Lower leg skin (tissue), 3 donors: ENCODE measurements around the gene WWOX.

Experiments
- CTCF ChIP-seq, 3 donors: fragments of 450-650 bp; IDR thresholded peaks; one replicate each; pipeline ENCODE4 v1.5.1; 2016; ENCODE audit warnings: antibody characterized with exemption in 3 of 3, mild to moderate bottlenecking in 3 of 3, moderate library complexity in 2 of 3
- POLR2A ChIP-seq, 2 donors: fragments of 450-650 bp; IDR thresholded peaks; one replicate each; pipeline ENCODE4 v1.6.1; 2016 to 2017; ENCODE audit warnings: antibody characterized with exemption in 2 of 2, mild to moderate bottlenecking in 1 of 2, moderate library complexity in 1 of 2

- TF ChIP-seq CTCF (IDR thresholded peaks at IDR 0.05) (no peak), POLR2A (IDR thresholded peaks at IDR 0.05) (no peak)
Observed at GRCh38 chr16:78221892-78222291, 122.4 kb downstream of the WWOX start.
